Panc1 (cell line): Measurements from ENCODE around the gene B3GNT4. TPM values are rescaled to one million over a fixed set of nuclear protein-coding genes. Genes with fewer than 3 reads are reported as not detected.

Experiments used
- ATAC-seq: fragments of 200-7000 bp; cut with Tn5 transposase; 2 replicates; pipeline ENCODE4 v1.9.1; 2020; ENCODE audit warnings: mild to moderate bottlenecking, moderate library complexity
- BruUV-seq: library from RNA; stranded (reverse); fragments of 400-500 nt; replicated peaks from 2 replicates; lab custom pipeline; 2021; lab: Mats Ljungman, UMichigan
- CTCF ChIA-PET: fragments of 300-600 bp; sonication (Branson Sonifier 250); formaldehyde crosslinking; loops from one replicate; lab custom pipeline; 2022; ENCODE audit warnings: antibody characterized with exemption; lab: Charles Lee
- POLR2A ChIA-PET: fragments of 300-600 bp; sonication (Branson Sonifier 250); formaldehyde crosslinking; loops from one replicate; lab custom pipeline; 2022; ENCODE audit warnings: antibody characterized with exemption; lab: Charles Lee
- DNase-seq: peaks from one replicate; pipeline ENCODE4 v3.0.0-alpha.2; 2010; ENCODE audit warnings: low read depth, low spot score
- H3K27ac ChIP-seq: 2 replicates; pipeline ENCODE4 v1.5.1; 2011; ENCODE audit warnings: mild to moderate bottlenecking, low read length, inconsistent platforms
- H3K27me3 ChIP-seq: fragments of 200-500 bp; sonication (Bioruptor generic); 2 replicates; pipeline ENCODE4 v1.6.0; 2014; ENCODE audit warnings: low read length, inconsistent platforms; ENCODE audit not compliant: control insufficient read depth, insufficient read depth
- H3K36me3 ChIP-seq: fragments of 200-500 bp; sonication (Bioruptor generic); 2 replicates; pipeline ENCODE4 v1.5.1; 2014; ENCODE audit warnings: inconsistent platforms, mild to moderate bottlenecking, low read length, moderate library complexity; ENCODE audit not compliant: control insufficient read depth, insufficient read depth
- H3K4me1 ChIP-seq: 2 replicates; pipeline ENCODE4 v1.5.1; 2011; ENCODE audit warnings: inconsistent platforms, mild to moderate bottlenecking, low read length, moderate library complexity; ENCODE audit not compliant: control insufficient read depth, insufficient read depth
- H3K4me3 ChIP-seq, 2 experiments: 2 replicates each; pipeline ENCODE4 v1.5.1; 2011 to 2012; ENCODE audit warnings: low read depth in 2 of 2, low read length in 2 of 2, mild to moderate bottlenecking in 2 of 2, inconsistent platforms in 1 of 2, moderate library complexity in 1 of 2
- H3K9me3 ChIP-seq: fragments of 200-500 bp; sonication (Bioruptor generic); 2 replicates; pipeline ENCODE4 v1.5.1; 2014; ENCODE audit warnings: low read depth, mild to moderate bottlenecking, inconsistent platforms, low read length, moderate library complexity; ENCODE audit not compliant: control insufficient read depth, insufficient read depth
- CTCF ChIP-seq: fragments of 450-650 bp; IDR thresholded peaks from 2 replicates; pipeline ENCODE4 v1.5.1; 2017; ENCODE audit warnings: mild to moderate bottlenecking
- POLR2AphosphoS5 ChIP-seq: IDR thresholded peaks from 2 replicates; pipeline ENCODE4 v1.6.1; 2012; ENCODE audit warnings: mild to moderate bottlenecking, low read depth, low read length, moderate library complexity
- REST ChIP-seq, 2 experiments: IDR thresholded peaks; 2 replicates each; pipeline ENCODE4 v1.6.1; 2011 to 2012; ENCODE audit warnings: low read depth in 2 of 2, control low read depth in 1 of 2, low read length in 1 of 2, mild to moderate bottlenecking in 1 of 2, moderate library complexity in 1 of 2; ENCODE audit not compliant: insufficient read depth in 1 of 2
- SIN3A ChIP-seq: IDR thresholded peaks from 2 replicates; pipeline ENCODE4 v1.6.1; 2012; ENCODE audit warnings: low read depth, mild to moderate bottlenecking, low read length, moderate library complexity, borderline replicate concordance; ENCODE audit not compliant: insufficient read depth
- TCF7L2 ChIP-seq: IDR thresholded peaks from 2 replicates; pipeline ENCODE4 v1.6.1; 2011; ENCODE audit warnings: mild to moderate bottlenecking, low read depth, low read length, inconsistent platforms
- in situ Hi-C: cut with HindIII; loops from 2 replicates; pipeline ENCODE4 v1.10.0; 2016; ENCODE audit warnings: low sequenced_read_pairs, low pct_unique_long_range_greater_than_20kb
- intact Hi-C: fragments of 100-400 bp; cut with micrococcal nuclease; formaldehyde crosslinking; loops from one replicate; pipeline ENCODE4 v1.10.0; 2022; ENCODE audit not compliant: unreplicated experiment
- total RNA-seq: library from RNA; stranded (reverse); gene quantifications from one replicate; pipeline ENCODE4 v1.2.1, GENCODE V29; 2021; ENCODE audit not compliant: unreplicated experiment

The B3GNT4 gene
- total RNA-seq, 1 experiment from 2014 or later, result 1.8 TPM

- no peak overlapping the region for H3K27ac ChIP-seq
- no TSS peak for BruUV-seq
- DNase-seq (no peak), ATAC-seq (no peak)
- peaks cover 7% of the 10 kb centered on the region; the same call in 1 of the 2 replicates for H3K4me1 ChIP-seq
- H3K9me3 ChIP-seq, result no peaks in the 10 kb centered on the region
- H3K36me3 ChIP-seq, result no peaks in the 10 kb centered on the region
- ChIA-PET CTCF (interaction anchor here (0.7 kb wide), 1 partner anchor 58 kb away, joined by 11 read pairs; no protein-coding TSS in a partner anchor), POLR2A (no interaction called here)
- TF ChIP-seq TCF7L2, result no peak
- TF ChIP-seq POLR2AphosphoS5, result no peak
- TF ChIP-seq REST (IDR thresholded peaks at IDR 0.05; ENCODE audit: insufficient read depth in 1 of 2, low read depth in 2 of 2, low read length in 1 of 2), result no peak
- no peak for TF ChIP-seq CTCF
- no peak for TF ChIP-seq SIN3A
- in situ Hi-C loops, result no loop called here
- H3K27me3 ChIP-seq, result no peaks in the 10 kb centered on the region
- H3K4me3 ChIP-seq, result no peak overlapping the region
- intact Hi-C loops, result no loop called here
These were observed 3.8 kb upstream of the B3GNT4 start for GRCh38 chr12:122199484-122200355.

DNA sequence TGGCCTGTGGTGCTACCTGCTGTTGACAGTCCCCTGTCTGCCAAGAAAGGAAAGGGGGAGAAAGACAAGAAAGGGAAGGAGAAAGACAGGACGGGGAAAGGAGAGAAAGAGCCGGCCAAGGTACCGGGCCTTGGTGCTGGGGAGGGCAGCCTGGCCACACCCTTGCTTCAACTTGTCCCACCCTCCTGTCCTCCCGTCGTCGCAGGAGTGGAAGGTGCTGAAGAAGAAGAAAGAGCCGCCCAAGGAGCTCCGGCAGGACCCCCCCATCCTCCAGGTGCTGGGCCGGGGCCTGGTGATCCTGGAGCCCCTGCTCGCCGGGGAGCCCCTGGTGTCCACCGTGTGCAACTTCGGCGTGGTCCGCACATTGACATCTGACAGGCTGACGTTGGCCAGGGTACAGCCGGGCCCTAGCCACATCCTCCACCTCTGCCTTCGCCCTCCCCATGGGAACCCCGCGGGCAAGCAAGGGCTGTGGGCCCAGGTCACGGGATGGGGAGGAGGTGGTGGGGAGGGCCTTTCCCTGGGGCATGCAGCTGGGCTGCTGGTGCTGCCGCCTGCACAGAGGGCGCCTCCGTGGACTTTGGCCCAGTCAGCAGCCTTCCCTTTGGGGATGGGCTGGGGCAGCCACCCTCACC is 2.9 kb upstream of the B3GNT4 start:
- TF ChIP-seq POLR2AphosphoS5 (no peak), CTCF (no peak; the same call in 1 of the 2 replicates), REST (IDR thresholded peaks at IDR 0.05; ENCODE audit: insufficient read depth in 1 of 2, low read depth in 2 of 2, low read length in 1 of 2) (no peak), TCF7L2 (no peak), SIN3A (no peak)
- ChIA-PET POLR2A (no interaction called here), CTCF (interaction anchor here (0.6 kb wide), 1 partner anchor 234 kb away, joined by 16 read pairs; no protein-coding TSS in a partner anchor)
- no TSS peak for BruUV-seq
- Histone ChIP-seq H3K27ac (no peak overlapping the region), H3K36me3 (no peaks in the 10 kb centered on the region), H3K4me3 (no peak overlapping the region), H3K27me3 (no peaks in the 10 kb centered on the region), H3K4me1 (peaks cover 8% of the 10 kb centered on the region; the same call in 1 of the 2 replicates), H3K9me3 (no peaks in the 10 kb centered on the region)
- intact Hi-C loops, result no loop called here
- no peak for DNase-seq
- in situ Hi-C loops, result no loop called here
- ATAC-seq, result no peak
